Astrocyte of the hippocampus (primary cell): ENCODE data around the gene IFRD2.
A peak's percentile ranks its signal among the peaks of the same experiment; 100 is the strongest.
"Not testable (repeated sequence)": the region's sequence is repeated elsewhere in the genome, so short reads cannot be mapped to it uniquely, and the experiment has no call there.

Experiments
- DNase-seq: peaks from one replicate; pipeline ENCODE4 v3.0.0; 2011; ENCODE audit warnings: low read depth, low spot score

Gene IFRD2

DNA sequence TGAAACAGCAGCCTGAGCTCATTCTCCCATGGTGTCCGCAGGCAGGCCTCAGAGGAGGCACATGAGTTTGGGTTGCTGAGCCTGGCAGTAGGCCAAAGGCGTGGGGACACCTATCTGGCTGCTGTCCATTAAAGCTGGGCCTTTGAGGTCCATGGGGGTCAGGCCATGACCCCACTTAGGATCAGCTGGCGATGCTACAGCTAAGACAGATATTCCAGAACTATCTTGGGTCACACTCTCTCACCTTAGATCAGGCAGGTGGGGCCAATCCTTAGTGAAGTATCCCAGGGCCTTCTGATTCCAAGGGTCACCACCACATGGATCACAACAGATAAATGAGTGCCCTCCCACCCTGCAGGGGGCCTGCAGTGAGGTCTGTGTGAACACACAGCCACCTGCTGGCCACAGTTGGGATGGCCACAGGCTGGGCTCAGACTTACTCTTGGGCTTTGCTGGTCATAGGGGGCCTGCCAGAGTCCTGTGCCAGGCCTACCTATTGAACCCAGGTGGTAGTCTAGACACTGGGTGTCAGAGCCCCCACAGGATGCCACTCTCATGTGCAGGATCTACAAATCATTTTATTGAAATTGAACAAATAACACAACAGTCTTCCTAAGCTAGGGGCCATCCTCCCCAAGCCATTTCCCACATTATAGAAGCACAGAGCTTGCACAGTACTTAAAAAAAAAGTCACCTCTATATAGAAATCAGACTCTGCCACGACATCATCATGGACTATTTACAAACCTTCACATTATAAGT, 32.3 kb upstream of the IFRD2 start:
- peak; percentile 80 for DNase-seq

DNA sequence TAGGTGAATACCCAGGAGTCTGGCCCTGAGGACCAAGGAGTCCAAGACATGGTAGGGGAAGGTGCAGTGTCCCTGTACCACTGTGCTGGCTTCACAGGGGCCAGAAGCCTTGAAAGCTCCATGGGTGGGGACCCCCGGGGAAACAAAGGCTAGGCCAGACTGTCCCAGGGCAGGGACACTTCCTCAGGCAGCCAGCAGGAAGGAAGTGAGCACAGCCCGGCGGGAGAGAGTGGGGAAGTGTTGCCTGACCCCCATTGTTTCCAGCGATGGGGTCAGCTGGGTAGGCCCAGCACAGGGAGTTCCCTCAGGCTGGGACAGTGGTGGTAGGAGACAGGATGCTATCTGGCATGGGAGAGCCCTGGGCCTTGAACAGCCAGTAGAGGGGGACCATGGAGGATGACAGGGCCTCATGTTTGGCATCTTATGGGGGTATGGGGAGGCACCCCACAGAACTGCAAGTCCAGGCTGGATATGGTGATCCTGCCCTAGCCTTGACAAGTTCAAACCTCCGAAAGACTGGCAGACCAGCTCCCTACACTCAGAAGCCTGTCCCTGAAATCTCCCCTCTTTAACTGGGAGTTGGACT, 31.5 kb upstream of the IFRD2 start:
- no peak for DNase-seq

- no peak for DNase-seq
These were observed 30.9 kb upstream of the IFRD2 start for GRCh38 chr3:50323092-50323600.

DNA sequence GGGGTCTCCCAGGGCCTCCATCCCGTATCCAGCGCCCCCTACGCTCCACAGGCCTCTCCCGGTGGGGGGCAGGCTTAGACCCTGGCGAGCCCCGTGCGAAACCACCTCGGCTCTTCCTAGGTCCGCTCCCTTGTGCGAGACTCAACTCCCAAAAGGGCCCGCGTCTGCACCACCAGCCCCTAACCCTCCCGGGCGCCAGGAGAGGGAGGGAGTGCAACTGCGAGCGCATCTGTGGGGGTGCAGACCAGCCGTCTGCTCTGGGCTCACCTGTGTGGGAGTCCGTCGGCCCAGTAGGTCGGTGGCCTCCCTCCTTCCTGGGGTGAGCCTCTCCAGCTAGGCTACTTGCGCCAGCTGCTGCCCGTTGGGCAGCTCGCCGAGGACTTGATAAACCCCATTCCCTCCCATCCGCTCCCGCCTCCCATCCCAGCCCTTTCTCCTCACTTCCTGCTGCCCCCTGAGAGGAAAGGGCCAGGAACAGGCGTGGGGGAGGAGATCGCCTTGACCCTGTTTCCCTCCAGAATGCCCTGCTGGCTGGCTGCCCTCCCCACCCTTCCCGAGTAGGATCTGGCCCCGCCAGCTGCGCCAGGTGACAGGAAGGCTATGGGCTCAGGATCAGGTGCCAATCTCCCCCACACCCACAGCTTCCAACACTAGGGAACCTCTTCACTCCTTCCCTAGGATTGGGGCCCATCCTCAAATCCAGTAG, 30.3 kb upstream of the IFRD2 start, which contains the start of gene HYAL2:
Gene HYAL2 (minus strand): TSS at position 360 of the 706 bp plus-strand sequence. CDS start 2,256 bp downstream, outside the sequence.
- DNase-seq = no peak

DNA sequence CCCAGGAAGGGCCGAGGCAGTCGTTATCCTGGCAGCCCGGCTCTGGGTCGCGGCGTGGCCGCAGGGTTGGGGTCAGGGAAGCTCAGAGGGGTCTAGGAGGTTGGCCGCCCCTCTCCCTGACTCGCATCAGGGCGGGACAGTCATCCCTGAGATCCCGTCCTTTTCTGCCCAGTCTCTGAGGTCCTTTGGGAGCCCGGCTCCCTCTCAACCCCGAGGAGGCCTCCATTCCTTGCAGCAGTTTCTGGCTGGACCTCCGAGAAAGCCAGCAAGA, 29.8 kb upstream of the IFRD2 start:
- DNase-seq = no peak

DNA sequence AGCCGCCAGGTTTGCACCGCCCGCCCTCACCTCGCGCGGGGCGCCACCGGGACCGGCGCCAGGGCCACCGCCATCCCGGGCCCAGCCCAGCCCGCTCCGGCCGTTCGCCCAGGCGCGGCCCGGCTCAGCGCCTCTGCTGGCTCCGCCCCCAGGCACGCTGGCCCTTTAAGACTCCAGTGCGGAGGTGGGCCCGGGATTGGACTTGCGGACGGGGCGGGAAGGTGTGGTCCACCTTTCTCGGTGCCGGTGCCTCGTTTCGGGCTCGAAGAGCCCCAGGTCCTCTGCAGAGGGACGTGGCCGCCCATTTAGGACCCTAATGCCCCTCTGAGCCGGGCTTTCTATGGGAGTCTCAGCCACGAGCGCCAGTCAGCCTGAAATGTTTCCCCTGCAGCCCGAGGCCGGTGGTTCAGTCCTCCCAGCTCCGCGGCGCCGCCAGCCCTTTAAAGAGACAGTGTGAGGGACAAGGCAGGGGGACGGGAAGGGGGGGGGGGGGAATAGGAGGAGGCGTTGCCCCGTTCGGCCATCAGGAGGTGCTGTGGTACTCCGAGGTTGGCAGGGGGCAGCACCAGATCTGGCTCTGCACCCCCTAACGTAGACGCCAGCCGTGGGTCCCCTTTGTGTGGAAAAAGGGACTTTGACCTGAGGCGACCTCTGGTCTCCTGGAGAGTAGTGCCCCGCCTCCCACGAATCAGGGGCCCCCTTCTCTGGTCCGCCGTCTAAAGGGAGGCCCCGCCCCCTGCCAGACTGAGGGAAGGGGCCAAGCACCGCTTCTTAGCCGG, 29.3 kb upstream of the IFRD2 start:
- DNase-seq = peak; percentile 96

DNA sequence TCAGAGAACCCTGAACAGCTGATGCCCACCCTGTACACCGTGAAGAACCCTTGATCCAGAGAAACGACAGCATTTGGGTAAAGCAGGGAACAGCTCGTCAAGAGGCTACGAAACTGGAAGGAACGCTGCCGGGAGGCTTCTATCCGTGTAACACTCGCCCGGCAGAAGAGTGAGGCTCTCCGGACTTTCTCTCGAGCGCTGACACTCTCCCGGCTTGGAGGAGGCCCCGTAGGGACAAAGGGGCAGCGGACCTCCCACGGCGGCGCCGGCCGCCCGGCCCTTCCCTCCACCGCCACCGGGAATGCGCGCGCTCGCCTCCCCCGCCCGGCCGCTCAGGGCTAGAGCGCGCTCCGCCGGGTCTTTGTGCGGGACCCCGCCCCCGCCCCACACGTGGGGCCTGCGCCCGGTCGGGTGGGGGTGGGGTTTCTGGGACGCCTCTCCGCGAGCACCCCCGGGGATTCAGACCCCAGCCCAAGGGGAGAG, 28.7 kb upstream of the IFRD2 start:
- DNase-seq = peak; percentile 92

- no peak for DNase-seq
These were observed 27.8 kb upstream of the IFRD2 start for GRCh38 chr3:50319894-50320625.

DNA sequence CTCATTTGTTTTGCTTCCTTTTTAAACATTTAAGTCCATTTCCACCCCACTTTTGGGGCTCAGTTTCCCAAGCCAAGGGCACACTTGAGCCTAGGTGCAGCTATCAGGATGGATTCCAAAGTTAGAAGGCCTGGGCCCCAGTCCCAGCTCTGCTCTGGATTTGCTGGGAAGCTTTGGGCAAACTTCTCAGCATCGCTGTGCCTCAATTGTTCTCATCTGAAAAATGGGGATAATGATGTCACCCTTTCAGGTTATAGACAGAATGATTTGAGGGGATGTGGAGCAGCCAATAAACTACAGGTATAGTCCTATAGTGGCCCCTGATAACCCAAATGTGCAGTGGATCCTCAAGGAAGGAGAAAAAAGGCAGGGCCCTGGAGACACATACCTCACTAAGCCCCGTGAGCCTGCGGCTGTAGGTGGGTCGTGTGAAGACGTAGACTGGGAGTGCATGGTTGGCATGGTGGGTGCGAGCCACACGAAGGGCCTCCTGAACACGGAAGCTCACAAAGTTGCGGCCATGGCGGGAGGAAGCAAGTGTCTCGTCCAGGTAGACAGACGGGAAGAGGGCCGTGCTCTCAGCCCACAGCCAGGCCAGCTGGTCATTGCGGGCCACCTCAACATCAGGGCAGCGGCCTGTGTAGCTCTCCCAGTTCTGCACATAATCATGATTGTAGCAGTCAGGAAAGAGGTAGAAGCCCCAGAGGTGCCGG, 27.1 kb upstream of the IFRD2 start:
- DNase-seq = no peak

DNA sequence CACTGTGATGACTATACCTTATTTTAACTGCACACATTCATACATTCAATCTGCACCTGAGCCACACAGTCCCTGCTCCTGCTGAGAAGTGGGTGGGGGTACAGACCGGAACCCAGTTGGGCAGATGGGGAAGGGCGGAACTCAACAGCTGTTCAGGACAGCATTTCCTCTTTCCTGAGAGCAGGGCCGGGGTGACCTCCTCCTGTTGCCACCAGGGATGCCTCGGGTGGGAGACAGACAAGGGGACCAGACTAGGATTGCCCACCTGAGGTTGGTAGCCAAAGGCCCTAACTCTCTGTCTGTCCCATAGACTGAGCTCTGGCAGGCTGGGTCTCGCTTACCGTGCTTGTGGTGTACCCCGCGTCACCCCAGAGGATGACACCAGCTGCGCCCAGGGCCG, 26.4 kb upstream of the IFRD2 start:
- DNase-seq = no peak

DNA sequence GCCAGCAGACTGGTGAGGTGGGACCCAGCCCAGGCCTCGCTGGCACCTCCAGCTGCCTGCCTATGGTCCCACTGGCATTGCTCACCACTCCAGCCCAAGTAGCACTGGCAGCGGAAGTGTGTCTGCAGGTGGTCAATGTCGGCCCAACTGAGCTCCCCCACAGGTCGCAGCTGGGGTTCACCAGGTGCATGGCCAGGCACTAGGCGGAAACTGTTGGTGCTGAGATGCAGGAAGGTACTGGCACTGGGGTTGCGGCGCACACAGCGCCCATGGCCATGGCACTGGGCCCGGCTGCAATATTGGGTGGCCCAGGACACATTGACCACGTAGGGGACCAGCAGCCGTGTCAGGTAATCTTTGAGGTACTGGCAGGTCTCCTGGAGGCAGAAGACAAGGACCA, 25.9 kb upstream of the IFRD2 start:
- no peak for DNase-seq

DNA sequence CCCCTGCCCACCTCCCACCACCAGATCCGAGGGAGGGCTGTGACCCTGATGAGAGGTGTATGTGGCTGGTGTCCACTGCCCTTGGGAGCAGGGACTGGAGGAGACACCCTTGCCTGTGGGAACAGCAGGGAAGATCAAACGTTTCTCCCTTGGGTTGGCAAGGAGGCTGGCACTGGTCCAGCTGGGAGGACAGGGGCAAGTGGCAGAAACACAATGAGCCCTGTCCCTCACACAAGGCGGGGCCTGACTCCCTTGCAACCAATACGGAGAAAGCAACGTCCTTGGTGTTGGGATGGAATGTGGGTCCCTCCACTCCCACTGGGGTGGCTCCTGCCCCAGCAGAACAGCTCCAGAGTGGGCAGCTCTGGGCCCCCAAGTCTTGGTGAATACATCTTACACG, 25.1 kb upstream of the IFRD2 start:
- DNase-seq = no peak

- DNase-seq = peak; percentile 70
These were observed 24.5 kb upstream of the IFRD2 start for GRCh38 chr3:50316657-50317242.

GRCh38 chr3:50314816-50315215, 22.6 kb upstream of the IFRD2 start:
- DNase-seq = no peak

DNA sequence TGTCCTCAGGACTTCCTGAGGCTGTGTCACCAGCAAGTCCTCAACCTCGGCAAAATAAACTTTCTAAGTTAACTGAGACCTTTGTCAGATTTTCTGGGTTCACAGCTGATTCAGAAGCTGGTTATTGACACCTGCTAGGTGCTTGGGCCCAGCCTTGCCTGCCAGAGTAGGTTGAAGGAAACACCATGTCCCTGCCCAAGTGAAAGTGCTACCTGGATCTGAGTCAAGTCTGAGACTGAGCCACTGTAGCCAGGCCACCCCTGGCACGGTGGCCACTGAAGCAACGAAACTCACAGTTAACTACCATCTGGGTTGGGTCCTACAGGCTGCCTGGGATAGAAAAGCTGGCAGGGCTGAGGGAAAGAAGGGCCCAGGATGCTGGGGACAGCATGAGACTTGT, 22.1 kb upstream of the IFRD2 start:
- DNase-seq = no peak

GRCh38 chr3:50312041-50312440, 19.8 kb upstream of the IFRD2 start:
- DNase-seq = not testable (repeated sequence)

GRCh38 chr3:50304601-50305000, 12.4 kb upstream of the IFRD2 start:
- DNase-seq = peak; percentile 54

- no peak for DNase-seq
These were observed 11.0 kb upstream of the IFRD2 start, which contains the start of gene HYAL1 for GRCh38 chr3:50303013-50303815. HYAL1 (minus strand) TSS chr3:50303574; CDS start chr3:50302956, 618 bp downstream.
